Measurements from ENCODE around the gene EPPIN. TPM values are rescaled to one million over a fixed set of nuclear protein-coding genes. Genes with fewer than 3 reads are reported as not detected.

EPPIN gene
- total and polyA plus RNA-seq, 2 donors (not counting 1 experiment from before 2014, with no cell fraction given): not detected

DNA sequence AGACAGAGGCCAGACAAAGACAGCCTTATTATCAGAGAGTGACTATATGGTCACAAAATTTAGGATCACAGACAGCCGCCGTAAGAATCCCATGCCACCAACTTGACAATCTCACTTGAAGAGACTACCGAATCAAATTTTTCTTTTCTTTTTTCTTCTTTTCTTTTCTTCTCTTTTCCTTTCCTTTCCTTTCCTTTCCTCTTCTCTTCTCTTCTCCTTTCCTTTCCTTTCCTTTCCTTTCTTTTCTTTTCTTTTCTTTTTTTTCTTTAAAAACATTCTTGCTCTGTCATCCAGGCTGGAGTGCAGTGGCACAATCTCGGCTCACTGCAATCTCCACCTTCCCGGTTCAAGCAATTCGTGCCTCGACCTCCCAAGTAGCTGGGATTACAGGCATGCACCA is 1.2 kb upstream of the EPPIN start:
- ATAC-seq (ENCODE audit: low read depth): no peak
- intact Hi-C loops (cut with micrococcal nuclease): no loop called here
- ChIA-PET POLR2A (no interaction called here), CTCF (no interaction called here)
- H3K4me1 ChIP-seq (ENCODE audit: control insufficient read depth in 2 of 2, insufficient read depth in 2 of 2, low read length in 2 of 2): no peaks in the 10 kb centered on the region
- no peaks in the 10 kb centered on the region for H4K20me1 ChIP-seq (ENCODE audit: control insufficient read depth, insufficient read depth, low read length, poor library complexity, severe bottlenecking)
- Mint-ChIP-seq H3K27ac (no peak overlapping the region), H3K9me3 (ENCODE audit: insufficient read depth) (peaks cover 9% of the 10 kb centered on the region), H3K4me3 (no peak overlapping the region), H3K4me1 (no peaks in the 10 kb centered on the region), H3K27me3 (peaks cover 60% of the 10 kb centered on the region)
- H3K27me3 ChIP-seq (replicated peaks in 1 of 4; ENCODE audit: control extremely low read depth in 1 of 4, control insufficient read depth in 3 of 4, insufficient read depth in 4 of 4, low read length in 3 of 4): peaks cover 0 to 7% (median 4%) of the 10 kb centered on the region in 4 experiments
- no peak for DNase-seq
- WGBS (ENCODE audit: insufficient coverage): 92% methylated on average over 3 of the region's 7 CpGs
- H3K4me3 ChIP-seq (ENCODE audit: control extremely low read depth in 1 of 5, extremely low read depth in 1 of 5, insufficient read depth in 1 of 5, low read depth in 2 of 5, low read length in 4 of 5): no peak overlapping the region
- H3K79me2 ChIP-seq (ENCODE audit: control insufficient read depth, insufficient read depth, low read length): no peaks in the 10 kb centered on the region
- peaks cover 0 to 3% (median 1%) of the 10 kb centered on the region in 3 donors for H3K9me3 ChIP-seq (ENCODE audit: control extremely low read depth in 1 of 3, control insufficient read depth in 2 of 3, insufficient read depth in 1 of 3, low read length in 2 of 3)
- no peaks in the 10 kb centered on the region for H3K36me3 ChIP-seq (replicated peaks in 1 of 2; ENCODE audit: control extremely low read depth in 1 of 2, control insufficient read depth in 1 of 2, extremely low read depth in 1 of 2, insufficient read depth in 2 of 2, low read length in 1 of 2)
- TF ChIP-seq, protein P1, sequence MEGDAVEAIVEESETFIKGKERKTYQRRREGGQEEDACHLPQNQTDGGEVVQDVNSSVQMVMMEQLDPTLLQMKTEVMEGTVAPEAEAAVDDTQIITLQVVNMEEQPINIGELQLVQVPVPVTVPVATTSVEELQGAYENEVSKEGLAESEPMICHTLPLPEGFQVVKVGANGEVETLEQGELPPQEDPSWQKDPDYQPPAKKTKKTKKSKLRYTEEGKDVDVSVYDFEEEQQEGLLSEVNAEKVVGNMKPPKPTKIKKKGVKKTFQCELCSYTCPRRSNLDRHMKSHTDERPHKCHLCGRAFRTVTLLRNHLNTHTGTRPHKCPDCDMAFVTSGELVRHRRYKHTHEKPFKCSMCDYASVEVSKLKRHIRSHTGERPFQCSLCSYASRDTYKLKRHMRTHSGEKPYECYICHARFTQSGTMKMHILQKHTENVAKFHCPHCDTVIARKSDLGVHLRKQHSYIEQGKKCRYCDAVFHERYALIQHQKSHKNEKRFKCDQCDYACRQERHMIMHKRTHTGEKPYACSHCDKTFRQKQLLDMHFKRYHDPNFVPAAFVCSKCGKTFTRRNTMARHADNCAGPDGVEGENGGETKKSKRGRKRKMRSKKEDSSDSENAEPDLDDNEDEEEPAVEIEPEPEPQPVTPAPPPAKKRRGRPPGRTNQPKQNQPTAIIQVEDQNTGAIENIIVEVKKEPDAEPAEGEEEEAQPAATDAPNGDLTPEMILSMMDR (IDR thresholded peaks at IDR 0.05): no peak
- no peak for TF ChIP-seq EZH2 (IDR thresholded peaks at IDR 0.05; ENCODE audit: borderline replicate concordance, insufficient read depth, low read depth, low read length, poor library complexity, severe bottlenecking)
- H3K9ac ChIP-seq (ENCODE audit: low read length): no peak overlapping the region
- H3K27ac ChIP-seq (ENCODE audit: low read length in 2 of 2): no peak overlapping the region
- no peak overlapping the region for H3K4me2 ChIP-seq (replicated peaks; ENCODE audit: low read depth, low read length, poor library complexity, severe bottlenecking)
- H2AFZ ChIP-seq (ENCODE audit: insufficient read depth, low read depth, low read length, poor library complexity, severe bottlenecking): no peak overlapping the region

DNA sequence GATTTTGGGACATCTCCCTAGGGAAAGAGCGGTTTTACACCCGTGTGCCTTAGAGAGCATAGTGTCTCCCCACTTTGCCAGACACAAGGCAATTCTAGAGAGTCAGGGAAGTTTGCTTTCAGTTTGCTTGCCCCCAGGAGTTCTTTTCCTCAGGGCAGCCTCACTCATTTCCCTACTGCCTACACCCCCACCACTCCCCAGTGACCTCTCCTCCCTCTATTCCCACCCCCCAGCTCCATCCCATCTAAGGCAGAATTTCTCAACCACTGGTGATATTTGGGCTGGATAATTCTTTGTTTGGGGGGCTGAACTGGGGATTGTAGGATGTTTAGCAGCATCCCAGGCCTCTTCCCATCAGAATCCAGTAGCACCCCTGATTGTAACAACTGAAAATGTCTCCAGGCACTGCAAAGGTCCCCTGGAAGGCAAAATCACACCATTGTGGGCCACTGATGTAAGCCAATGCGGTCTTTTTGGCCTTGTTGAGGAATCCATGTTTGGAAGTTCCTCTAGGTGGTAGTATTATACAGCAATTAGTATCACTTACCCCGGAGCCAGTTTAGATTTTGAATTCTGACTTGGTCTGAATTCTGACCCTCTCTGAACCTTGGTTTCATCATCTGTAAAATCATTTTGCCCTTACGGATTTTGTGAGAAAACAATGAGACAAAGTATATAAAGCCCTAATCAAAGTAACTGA is 1.3 kb downstream of the EPPIN start:
- H3K27me3 Mint-ChIP-seq: peaks cover 74% of the 10 kb centered on the region
- no peak overlapping the region for H2AFZ ChIP-seq (ENCODE audit: insufficient read depth, low read depth, low read length, poor library complexity, severe bottlenecking)
- no peaks in the 10 kb centered on the region for H3K9me3 ChIP-seq (ENCODE audit: control extremely low read depth in 1 of 3, control insufficient read depth in 2 of 3, insufficient read depth in 1 of 3, low read length in 2 of 3)
- CTCF ChIA-PET: no interaction called here
- no peaks in the 10 kb centered on the region for H4K20me1 ChIP-seq (ENCODE audit: control insufficient read depth, insufficient read depth, low read length, poor library complexity, severe bottlenecking)
- H3K27ac ChIP-seq (ENCODE audit: low read length in 2 of 2): no peak overlapping the region
- intact Hi-C loops (cut with micrococcal nuclease): loop anchor here (2.0 kb wide), 1 partner anchor 225 kb away; no protein-coding TSS in a partner anchor
- no peaks in the 10 kb centered on the region for H3K4me1 ChIP-seq (ENCODE audit: control insufficient read depth in 2 of 2, insufficient read depth in 2 of 2, low read length in 2 of 2)
- ATAC-seq (ENCODE audit: low read depth) (no peak), DNase-seq (no peak)
- no peak overlapping the region for H3K4me2 ChIP-seq (replicated peaks; ENCODE audit: low read depth, low read length, poor library complexity, severe bottlenecking)
- POLR2A ChIA-PET: no interaction called here
- no peaks in the 10 kb centered on the region for H3K36me3 ChIP-seq (replicated peaks in 1 of 2; ENCODE audit: control extremely low read depth in 1 of 2, control insufficient read depth in 1 of 2, extremely low read depth in 1 of 2, insufficient read depth in 2 of 2, low read length in 1 of 2)
- no peak overlapping the region for H3K4me3 ChIP-seq (ENCODE audit: control extremely low read depth in 1 of 5, extremely low read depth in 1 of 5, insufficient read depth in 1 of 5, low read depth in 2 of 5, low read length in 4 of 5)
- H3K27ac Mint-ChIP-seq: no peak overlapping the region
- H3K4me1 Mint-ChIP-seq: no peaks in the 10 kb centered on the region
- H3K27me3 ChIP-seq (replicated peaks in 1 of 4; ENCODE audit: control extremely low read depth in 1 of 4, control insufficient read depth in 3 of 4, insufficient read depth in 4 of 4, low read length in 3 of 4): peaks cover 0 to 5% (median 3%) of the 10 kb centered on the region in 4 experiments
- H3K79me2 ChIP-seq (ENCODE audit: control insufficient read depth, insufficient read depth, low read length): no peaks in the 10 kb centered on the region
- H3K4me3 Mint-ChIP-seq: no peak overlapping the region
- H3K9ac ChIP-seq (ENCODE audit: low read length): no peak overlapping the region
- WGBS (ENCODE audit: insufficient coverage): 0% methylated on average over 1 of the region's 5 CpGs
- H3K9me3 Mint-ChIP-seq (ENCODE audit: insufficient read depth): peaks cover 9% of the 10 kb centered on the region
- TF ChIP-seq, protein P1 (IDR thresholded peaks at IDR 0.05): no peak
- no peak for TF ChIP-seq EZH2 (IDR thresholded peaks at IDR 0.05; ENCODE audit: borderline replicate concordance, insufficient read depth, low read depth, low read length, poor library complexity, severe bottlenecking)

Data from B cell (primary cell).